PC-3 (cell line): ENCODE data around the gene FOXQ1. TPM values are rescaled to one million over a fixed set of nuclear protein-coding genes. Genes with fewer than 3 reads are reported as not detected.
A peak's percentile ranks its signal among the peaks of the same experiment; 100 is the strongest.

Source experiments
- ATAC-seq: fragments of 200-7000 bp; cut with Tn5 transposase; 2 replicates; pipeline ENCODE4 v1.9.1; 2020; ENCODE audit warnings: mild to moderate bottlenecking, moderate library complexity
- BruUV-seq: library from RNA; stranded (reverse); fragments of 400-500 nt; replicated peaks from 2 replicates; lab custom pipeline; 2021; lab: Mats Ljungman, UMichigan
- CTCF ChIA-PET: fragments of 300-600 bp; sonication (Branson Sonifier 250); formaldehyde crosslinking; loops from one replicate; lab custom pipeline; 2022; ENCODE audit warnings: antibody characterized with exemption; lab: Charles Lee
- POLR2A ChIA-PET: fragments of 300-600 bp; sonication (Branson Sonifier 250); formaldehyde crosslinking; loops from one replicate; lab custom pipeline; 2022; ENCODE audit warnings: antibody characterized with exemption; ENCODE audit not compliant: unreplicated experiment; lab: Charles Lee
- DNase-seq: peaks from one replicate; pipeline ENCODE4 v3.0.0-alpha.2; 2015
- H2AFZ ChIP-seq: fragments of 300-600 bp; sonication (generic); 2 replicates; pipeline ENCODE4 v1.6.0; 2016; ENCODE audit warnings: antibody characterized with exemption, low read length
- H3F3A ChIP-seq: fragments of 300-600 bp; sonication (generic); one replicate; pipeline ENCODE4 v1.6.0; 2017; ENCODE audit warnings: antibody characterized with exemption, low read length, control low read depth, mild to moderate bottlenecking; ENCODE audit not compliant: unreplicated experiment
- H3K27ac ChIP-seq: fragments of 300-600 bp; sonication (generic); 2 replicates; pipeline ENCODE4 v1.5.1; 2016; ENCODE audit warnings: mild to moderate bottlenecking, low read length
- H3K27me3 ChIP-seq: fragments of 300-600 bp; sonication (generic); 2 replicates; pipeline ENCODE4 v1.6.1; 2016; ENCODE audit warnings: low read length, mixed read lengths
- H3K36me3 ChIP-seq: fragments of 300-600 bp; sonication (generic); 2 replicates; pipeline ENCODE4 v1.6.1; 2016; ENCODE audit warnings: low read depth, mixed run types, low read length, mixed read lengths
- H3K4me1 ChIP-seq: fragments of 300-600 bp; sonication (generic); 2 replicates; pipeline ENCODE4 v1.5.1; 2016; ENCODE audit warnings: low read length; ENCODE audit not compliant: insufficient read depth
- H3K4me2 ChIP-seq: fragments of 300-600 bp; sonication (generic); 2 replicates; pipeline ENCODE4 v1.6.0; 2016; ENCODE audit warnings: low read length
- H3K4me3 ChIP-seq: fragments of 300-600 bp; sonication (generic); 2 replicates; pipeline ENCODE4 v1.5.1; 2016; ENCODE audit warnings: mild to moderate bottlenecking, low read length, mixed read lengths
- H3K79me2 ChIP-seq: fragments of 300-600 bp; sonication (generic); 2 replicates; pipeline ENCODE4 v1.6.1; 2017; ENCODE audit warnings: low read length, mixed read lengths
- H3K9ac ChIP-seq: fragments of 300-600 bp; sonication (generic); 2 replicates; pipeline ENCODE4 v1.6.0; 2016; ENCODE audit warnings: mild to moderate bottlenecking, low read length
- H3K9me2 ChIP-seq: fragments of 300-600 bp; sonication (generic); replicated peaks from 2 replicates; pipeline ENCODE4 v1.6.1; 2016; ENCODE audit warnings: mixed run types, low read length, mixed read lengths
- H3K9me3 ChIP-seq: fragments of 300-600 bp; sonication (generic); 2 replicates; pipeline ENCODE4 v1.6.1; 2016; ENCODE audit warnings: low read length, mixed read lengths
- H4K20me1 ChIP-seq: fragments of 300-600 bp; sonication (generic); 2 replicates; pipeline ENCODE4 v1.6.1; 2016; ENCODE audit warnings: low read length, mixed read lengths
- CTCF ChIP-seq: fragments of 300-600 bp; sonication (generic); conservative IDR thresholded peaks from 2 replicates; pipeline ENCODE4 v1.5.1; 2017; ENCODE audit warnings: antibody characterized with exemption, low read depth, mild to moderate bottlenecking, low read length
- EZH2 ChIP-seq: fragments of 300-600 bp; sonication (generic); IDR thresholded peaks from one replicate; pipeline ENCODE4 v1.6.1; 2017; ENCODE audit warnings: antibody characterized with exemption, mild to moderate bottlenecking, low read length; ENCODE audit not compliant: unreplicated experiment
- EZH2phosphoT487 ChIP-seq: fragments of 300-600 bp; sonication (generic); IDR thresholded peaks from 2 replicates; pipeline ENCODE4 v1.6.1; 2018; ENCODE audit warnings: mild to moderate bottlenecking, antibody characterized with exemption, low read length, borderline replicate concordance
- intact Hi-C: fragments of 100-400 bp; cut with micrococcal nuclease; formaldehyde crosslinking; loops from 2 replicates; pipeline ENCODE4 v1.9.0; 2023
- total RNA-seq: library from RNA; depleted of rRNA; stranded (reverse); fragments of >200 nt; gene quantifications from 2 replicates; pipeline ENCODE4 v1.2.3, GENCODE V29; 2014

The FOXQ1 gene
- total RNA-seq, 1 experiment from 2014 or later = 7.5 TPM

- Histone ChIP-seq H3K9me3 (no peaks in the 10 kb centered on the region), H3K4me3 (no peak overlapping the region), H3K27me3 (peaks cover 63% of the 10 kb centered on the region), H3K4me1 (no peaks in the 10 kb centered on the region), H3K36me3 (no peaks in the 10 kb centered on the region), H2AFZ (no peak overlapping the region), H3K9ac (no peak overlapping the region), H3K27ac (no peak overlapping the region), H3F3A (no peaks in the 10 kb centered on the region), H3K4me2 (no peak overlapping the region), H3K9me2 (no peaks in the 10 kb centered on the region), H3K79me2 (no peaks in the 10 kb centered on the region), H4K20me1 (no peaks in the 10 kb centered on the region)
- ChIA-PET POLR2A (no interaction called here), CTCF (no interaction called here)
- DNase-seq (no peak), ATAC-seq (no peak)
- BruUV-seq = no TSS peak
- TF ChIP-seq EZH2 (no peak), CTCF (no peak), EZH2phosphoT487 (no peak)
- intact Hi-C loops = no loop called here
Measured at GRCh38 chr6:1362643-1363042, 50.7 kb downstream of the FOXQ1 start.

GRCh38 chr6:1363298-1363697, 51.4 kb downstream of the FOXQ1 start:
- no peak overlapping the region for H3K9ac ChIP-seq
- TF ChIP-seq EZH2 (no peak), CTCF (no peak), EZH2phosphoT487 (no peak)
- ATAC-seq = no peak
- no peaks in the 10 kb centered on the region for H3K79me2 ChIP-seq
- ChIA-PET POLR2A (no interaction called here), CTCF (no interaction called here)
- intact Hi-C loops = no loop called here
- H3K27me3 ChIP-seq = peaks cover 69% of the 10 kb centered on the region
- no peak for DNase-seq
- no peak overlapping the region for H3K4me3 ChIP-seq
- no peaks in the 10 kb centered on the region for H3K9me2 ChIP-seq
- H3K36me3 ChIP-seq = no peaks in the 10 kb centered on the region
- BruUV-seq = no TSS peak
- H2AFZ ChIP-seq = no peak overlapping the region
- no peaks in the 10 kb centered on the region for H3K9me3 ChIP-seq
- no peaks in the 10 kb centered on the region for H3K4me1 ChIP-seq
- no peak overlapping the region for H3K27ac ChIP-seq
- H3F3A ChIP-seq = no peaks in the 10 kb centered on the region
- H4K20me1 ChIP-seq = no peaks in the 10 kb centered on the region
- H3K4me2 ChIP-seq = no peak overlapping the region

- no TSS peak for BruUV-seq
- Histone ChIP-seq H3K36me3 (no peaks in the 10 kb centered on the region), H3K4me1 (no peaks in the 10 kb centered on the region), H4K20me1 (no peaks in the 10 kb centered on the region), H2AFZ (no peak overlapping the region), H3K9me3 (no peaks in the 10 kb centered on the region), H3K27ac (no peak overlapping the region), H3F3A (no peaks in the 10 kb centered on the region), H3K79me2 (no peaks in the 10 kb centered on the region), H3K9ac (no peak overlapping the region), H3K4me3 (no peak overlapping the region), H3K4me2 (no peak overlapping the region), H3K9me2 (no peaks in the 10 kb centered on the region), H3K27me3 (peaks cover 74% of the 10 kb centered on the region)
- DNase-seq (peak; percentile 16), ATAC-seq (no peak)
- intact Hi-C loops = no loop called here
- ChIA-PET POLR2A (no interaction called here), CTCF (no interaction called here)
- peak; percentile 52 for TF ChIP-seq CTCF
- TF ChIP-seq EZH2 = no peak
- TF ChIP-seq EZH2phosphoT487 = no peak
Measured at GRCh38 chr6:1363729-1364572, 52.1 kb downstream of the FOXQ1 start.
